Measurements from ENCODE around the gene LRRC41. TPM values are rescaled to one million over a fixed set of nuclear protein-coding genes. Genes with fewer than 3 reads are reported as not detected.
"Not testable (repeated sequence)": the region's sequence is repeated elsewhere in the genome, so short reads cannot be mapped to it uniquely, and the experiment has no call there.

LRRC41 gene
- total and polyA plus RNA-seq, 4 donors, result 21.6 to 63.0 (median 50.3) TPM

- no peak for ATAC-seq (ENCODE audit: insufficient read depth, low FRiP score)
- 78 to 79% methylated on average over 9 of the region's 9 CpGs for WGBS, 2 donors
- Histone ChIP-seq H3K27ac (ENCODE audit: low read depth in 1 of 2, low read length in 1 of 2) (no peak overlapping the region), H3K36me3 (ENCODE audit: control insufficient read depth in 4 of 4, insufficient read depth in 4 of 4, low read length in 4 of 4) (no peaks in the 10 kb centered on the region), H3K4me3 (no peak overlapping the region), H3K9ac (ENCODE audit: insufficient read depth in 1 of 2, low read length in 2 of 2) (no peak overlapping the region), H3K27me3 (ENCODE audit: control insufficient read depth in 3 of 3, insufficient read depth in 3 of 3, low read length in 2 of 3) (no peaks in the 10 kb centered on the region), H3K4me1 (ENCODE audit: control insufficient read depth in 5 of 5, insufficient read depth in 5 of 5, low read length in 5 of 5) (no peaks in the 10 kb centered on the region), H3K9me3 (ENCODE audit: control insufficient read depth in 4 of 4, insufficient read depth in 3 of 4, low read length in 3 of 4) (no peaks in the 10 kb centered on the region)
- TF ChIP-seq, protein P1, sequence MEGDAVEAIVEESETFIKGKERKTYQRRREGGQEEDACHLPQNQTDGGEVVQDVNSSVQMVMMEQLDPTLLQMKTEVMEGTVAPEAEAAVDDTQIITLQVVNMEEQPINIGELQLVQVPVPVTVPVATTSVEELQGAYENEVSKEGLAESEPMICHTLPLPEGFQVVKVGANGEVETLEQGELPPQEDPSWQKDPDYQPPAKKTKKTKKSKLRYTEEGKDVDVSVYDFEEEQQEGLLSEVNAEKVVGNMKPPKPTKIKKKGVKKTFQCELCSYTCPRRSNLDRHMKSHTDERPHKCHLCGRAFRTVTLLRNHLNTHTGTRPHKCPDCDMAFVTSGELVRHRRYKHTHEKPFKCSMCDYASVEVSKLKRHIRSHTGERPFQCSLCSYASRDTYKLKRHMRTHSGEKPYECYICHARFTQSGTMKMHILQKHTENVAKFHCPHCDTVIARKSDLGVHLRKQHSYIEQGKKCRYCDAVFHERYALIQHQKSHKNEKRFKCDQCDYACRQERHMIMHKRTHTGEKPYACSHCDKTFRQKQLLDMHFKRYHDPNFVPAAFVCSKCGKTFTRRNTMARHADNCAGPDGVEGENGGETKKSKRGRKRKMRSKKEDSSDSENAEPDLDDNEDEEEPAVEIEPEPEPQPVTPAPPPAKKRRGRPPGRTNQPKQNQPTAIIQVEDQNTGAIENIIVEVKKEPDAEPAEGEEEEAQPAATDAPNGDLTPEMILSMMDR (IDR thresholded peaks at IDR 0.05; ENCODE audit: control extremely low read depth, extremely low read depth), result peak; percentile 3
- DNase-seq, result peak in 2 of 3 donors; percentile 12 to 25
Measured at GRCh38 chr1:46333300-46334029, 30.0 kb upstream of the LRRC41 start.

DNA sequence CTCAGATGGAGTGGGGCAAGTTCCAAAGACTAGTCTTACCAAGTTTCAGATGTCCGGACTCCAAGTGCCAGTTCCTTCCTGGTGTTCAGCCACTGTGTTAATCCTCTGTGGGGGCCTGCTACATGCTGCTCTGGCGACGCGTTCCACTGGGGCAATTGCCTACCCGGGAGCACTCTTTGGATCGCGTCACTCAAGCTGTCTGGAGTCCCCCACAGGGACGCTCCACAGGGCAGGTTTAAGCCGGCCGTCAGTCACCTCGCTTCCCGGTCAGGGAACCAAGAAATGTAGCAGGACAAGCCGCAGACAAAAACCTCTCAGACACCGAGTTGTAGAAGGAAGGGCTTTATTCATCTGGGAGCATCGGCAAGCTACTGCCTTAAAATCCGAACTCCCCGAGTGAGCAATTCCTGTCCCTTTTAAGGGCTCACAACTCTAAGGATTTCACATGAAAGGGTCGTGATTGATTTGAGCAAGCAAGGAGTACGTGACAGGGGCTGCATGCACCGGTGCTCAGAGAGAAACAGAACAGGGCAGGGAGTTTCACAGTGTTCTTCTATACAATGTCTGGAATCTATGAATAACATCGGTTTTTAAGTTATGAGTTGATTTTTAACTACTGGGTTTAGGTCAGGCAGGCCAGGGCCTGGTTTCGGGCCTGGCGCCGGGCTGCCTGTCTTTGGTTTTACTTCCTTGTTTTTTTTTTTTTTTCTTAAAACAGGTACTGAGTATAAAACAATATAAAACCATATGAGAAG is 28.5 kb upstream of the LRRC41 start:
- H3K27ac ChIP-seq (ENCODE audit: low read depth in 1 of 2, low read length in 1 of 2); H3K9ac ChIP-seq (ENCODE audit: insufficient read depth in 1 of 2, low read length in 2 of 2); DNase-seq; H3K9me3 ChIP-seq (ENCODE audit: control insufficient read depth in 4 of 4, insufficient read depth in 3 of 4, low read length in 3 of 4); H3K4me3 ChIP-seq; H3K27me3 ChIP-seq (ENCODE audit: control insufficient read depth in 3 of 3, insufficient read depth in 3 of 3, low read length in 2 of 3); H3K36me3 ChIP-seq (ENCODE audit: control insufficient read depth in 4 of 4, insufficient read depth in 4 of 4, low read length in 4 of 4); ATAC-seq (ENCODE audit: insufficient read depth, low FRiP score); H3K4me1 ChIP-seq (ENCODE audit: control insufficient read depth in 5 of 5, insufficient read depth in 5 of 5, low read length in 5 of 5): not testable (repeated sequence)
- WGBS, 2 donors, result 87% methylated on average over 24 of the region's 24 CpGs

- WGBS, 2 donors, result 86 to 98% methylated on average over 2 of the region's 2 CpGs
- not testable (repeated sequence) for H3K27me3 ChIP-seq (ENCODE audit: control insufficient read depth in 3 of 3, insufficient read depth in 3 of 3, low read length in 2 of 3); H3K36me3 ChIP-seq (ENCODE audit: control insufficient read depth in 4 of 4, insufficient read depth in 4 of 4, low read length in 4 of 4); DNase-seq; H3K9me3 ChIP-seq (ENCODE audit: control insufficient read depth in 4 of 4, insufficient read depth in 3 of 4, low read length in 3 of 4); ATAC-seq (ENCODE audit: insufficient read depth, low FRiP score); H3K27ac ChIP-seq (ENCODE audit: low read depth in 1 of 2, low read length in 1 of 2); H3K9ac ChIP-seq (ENCODE audit: insufficient read depth in 1 of 2, low read length in 2 of 2); H3K4me3 ChIP-seq; H3K4me1 ChIP-seq (ENCODE audit: control insufficient read depth in 5 of 5, insufficient read depth in 5 of 5, low read length in 5 of 5)
Measured at GRCh38 chr1:46330381-46330780, 27.0 kb upstream of the LRRC41 start.

DNA sequence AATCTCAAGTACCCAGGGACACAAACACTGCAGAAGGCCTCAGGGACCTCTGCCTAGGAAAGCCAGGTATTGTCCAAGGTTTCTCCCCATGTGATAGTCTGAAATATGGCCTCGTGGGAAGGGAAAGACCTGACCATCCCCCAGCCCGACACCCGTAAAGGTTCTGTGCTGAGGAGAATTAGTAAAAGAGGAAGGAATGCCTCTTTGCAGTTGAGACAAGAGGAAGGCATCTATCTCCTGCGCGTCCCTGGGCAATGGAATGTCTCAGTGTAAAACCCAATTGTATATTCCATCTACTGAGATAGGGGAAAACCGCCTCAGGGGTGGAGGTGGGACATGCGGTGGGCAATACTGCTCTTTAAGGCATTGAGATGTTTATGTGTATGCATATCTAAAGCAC is 26.4 kb upstream of the LRRC41 start:
- 37 to 46% methylated on average over 5 to 6 of the region's 7 CpGs for WGBS, 2 donors
- H3K9me3 ChIP-seq (ENCODE audit: control insufficient read depth in 4 of 4, insufficient read depth in 3 of 4, low read length in 3 of 4); H3K36me3 ChIP-seq (ENCODE audit: control insufficient read depth in 4 of 4, insufficient read depth in 4 of 4, low read length in 4 of 4); H3K4me1 ChIP-seq (ENCODE audit: control insufficient read depth in 5 of 5, insufficient read depth in 5 of 5, low read length in 5 of 5); H3K27me3 ChIP-seq (ENCODE audit: control insufficient read depth in 3 of 3, insufficient read depth in 3 of 3, low read length in 2 of 3); H3K9ac ChIP-seq (ENCODE audit: insufficient read depth in 1 of 2, low read length in 2 of 2); ATAC-seq (ENCODE audit: insufficient read depth, low FRiP score); H3K4me3 ChIP-seq; DNase-seq; H3K27ac ChIP-seq (ENCODE audit: low read depth in 1 of 2, low read length in 1 of 2): not testable (repeated sequence)

DNA sequence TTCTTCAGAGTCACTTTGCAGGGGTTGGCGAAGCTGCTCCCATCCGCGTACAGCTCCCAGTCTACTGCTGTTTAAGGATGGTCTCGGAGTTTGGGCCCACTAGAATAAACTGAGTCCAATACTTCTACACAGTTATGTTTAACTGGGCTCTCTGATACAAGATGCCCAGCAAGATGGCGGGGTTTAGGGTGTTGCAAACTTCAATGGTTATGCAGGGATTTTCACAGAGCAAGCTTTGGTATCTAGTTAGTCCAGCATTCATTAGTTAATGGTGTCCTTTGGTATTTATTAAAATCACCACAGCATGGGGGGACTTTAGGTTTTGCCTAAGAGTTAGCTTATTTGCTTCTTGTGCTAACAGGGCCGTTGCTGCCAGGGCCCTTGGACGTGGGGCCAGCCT is 24.8 kb upstream of the LRRC41 start:
- not testable (repeated sequence) for H3K4me1 ChIP-seq (ENCODE audit: control insufficient read depth in 5 of 5, insufficient read depth in 5 of 5, low read length in 5 of 5); H3K9me3 ChIP-seq (ENCODE audit: control insufficient read depth in 4 of 4, insufficient read depth in 3 of 4, low read length in 3 of 4); H3K4me3 ChIP-seq; DNase-seq; H3K27ac ChIP-seq (ENCODE audit: low read depth in 1 of 2, low read length in 1 of 2); H3K27me3 ChIP-seq (ENCODE audit: control insufficient read depth in 3 of 3, insufficient read depth in 3 of 3, low read length in 2 of 3); H3K36me3 ChIP-seq (ENCODE audit: control insufficient read depth in 4 of 4, insufficient read depth in 4 of 4, low read length in 4 of 4); H3K9ac ChIP-seq (ENCODE audit: insufficient read depth in 1 of 2, low read length in 2 of 2); ATAC-seq (ENCODE audit: insufficient read depth, low FRiP score)
- WGBS, 2 donors, result 95 to 98% methylated on average over 7 of the region's 7 CpGs

- not testable (repeated sequence) for H3K27ac ChIP-seq (ENCODE audit: low read depth in 1 of 2, low read length in 1 of 2); H3K4me1 ChIP-seq (ENCODE audit: control insufficient read depth in 5 of 5, insufficient read depth in 5 of 5, low read length in 5 of 5); H3K9ac ChIP-seq (ENCODE audit: insufficient read depth in 1 of 2, low read length in 2 of 2); DNase-seq; H3K27me3 ChIP-seq (ENCODE audit: control insufficient read depth in 3 of 3, insufficient read depth in 3 of 3, low read length in 2 of 3); H3K9me3 ChIP-seq (ENCODE audit: control insufficient read depth in 4 of 4, insufficient read depth in 3 of 4, low read length in 3 of 4); H3K4me3 ChIP-seq; ATAC-seq (ENCODE audit: insufficient read depth, low FRiP score); H3K36me3 ChIP-seq (ENCODE audit: control insufficient read depth in 4 of 4, insufficient read depth in 4 of 4, low read length in 4 of 4)
- WGBS, 2 donors, result 91% methylated on average over 11 of the region's 11 CpGs
Measured at GRCh38 chr1:46325285-46326076, 22.1 kb upstream of the LRRC41 start.

DNA sequence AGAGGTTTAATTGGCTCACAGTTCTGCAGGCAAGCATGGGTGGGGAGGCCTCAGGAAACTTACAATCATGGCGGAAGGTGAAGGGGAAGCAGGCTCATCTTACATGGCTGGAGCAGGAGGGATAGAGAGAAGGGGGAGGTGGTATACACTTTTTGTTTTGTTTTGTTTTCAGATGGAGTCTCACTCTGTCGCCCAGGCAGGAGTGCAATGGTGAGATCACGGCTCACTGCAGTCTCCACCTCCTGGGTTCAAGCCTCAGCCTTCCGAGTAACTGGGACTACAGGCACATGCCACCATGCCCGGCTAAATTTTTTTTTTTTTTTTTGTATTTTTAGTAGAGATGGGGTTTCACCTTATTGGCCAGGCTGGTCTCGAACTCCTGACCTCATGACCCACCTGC is 18.8 kb upstream of the LRRC41 start:
- H3K4me3 ChIP-seq; H3K4me1 ChIP-seq (ENCODE audit: control insufficient read depth in 5 of 5, insufficient read depth in 5 of 5, low read length in 5 of 5); ATAC-seq (ENCODE audit: insufficient read depth, low FRiP score); H3K36me3 ChIP-seq (ENCODE audit: control insufficient read depth in 4 of 4, insufficient read depth in 4 of 4, low read length in 4 of 4); H3K27me3 ChIP-seq (ENCODE audit: control insufficient read depth in 3 of 3, insufficient read depth in 3 of 3, low read length in 2 of 3); H3K9ac ChIP-seq (ENCODE audit: insufficient read depth in 1 of 2, low read length in 2 of 2); DNase-seq; H3K27ac ChIP-seq (ENCODE audit: low read depth in 1 of 2, low read length in 1 of 2); H3K9me3 ChIP-seq (ENCODE audit: control insufficient read depth in 4 of 4, insufficient read depth in 3 of 4, low read length in 3 of 4): not testable (repeated sequence)
- 90 to 94% methylated on average over 6 of the region's 6 CpGs for WGBS, 2 donors

Data from lung (tissue), 12 donors.